Gastrocnemius medialis (tissue), 4 donors: Measurements from ENCODE around the gene SENP1. TPM values are rescaled to one million over a fixed set of nuclear protein-coding genes. Genes with fewer than 3 reads are reported as not detected.

Experiments
- ATAC-seq, 2 donors: fragments of 150-250 bp; one replicate each; pipeline ENCODE4 v1.9.1; 2016
- DNase-seq, 2 donors: peaks; one replicate each; pipeline ENCODE4 v3.0.0-alpha.2; 2019
- H3K27ac ChIP-seq, 4 donors: fragments of 200-600 bp; sonication (generic); 1 replicate in 1 of 4; 2 replicates in 3 of 4; pipeline ENCODE4 v1.5.1; 2016 to 2018; ENCODE audit warnings: mild to moderate bottlenecking in 2 of 4, moderate library complexity in 1 of 4
- H3K27me3 ChIP-seq, 3 donors: fragments of 200-600 bp; sonication (generic) in 2 of 3; 1 replicate in 1 of 3; 2 replicates in 2 of 3; pipeline versions ENCODE4 v1.5.1 to v1.6.0; 2016 to 2019; ENCODE audit warnings: mild to moderate bottlenecking in 1 of 3, moderate library complexity in 1 of 3
- H3K36me3 ChIP-seq, 2 donors: fragments of 200-600 bp; sonication (generic) in 1 of 2; one replicate each; pipeline ENCODE4 v1.5.1; 2017 to 2018
- H3K4me1 ChIP-seq, 2 donors: fragments of 200-600 bp; sonication (generic) in 1 of 2; one replicate each; pipeline ENCODE4 v1.5.1; 2016 to 2017; ENCODE audit warnings: mild to moderate bottlenecking in 2 of 2
- H3K4me3 ChIP-seq, 4 donors: fragments of 200-600 bp; sonication (generic) in 3 of 4; 1 replicate in 1 of 4; 2 replicates in 3 of 4; pipeline ENCODE4 v1.5.1; 2016 to 2019; ENCODE audit warnings: mild to moderate bottlenecking in 2 of 4
- H3K9me3 ChIP-seq, 3 donors: fragments of 200-600 bp; sonication (generic) in 2 of 3; 1 replicate in 1 of 3; 2 replicates in 2 of 3; pipeline ENCODE4 v1.5.1; 2016 to 2019
- POLR2A ChIP-seq, 2 donors: fragments of 450-650 bp; IDR thresholded peaks; one replicate each; pipeline ENCODE4 v1.6.1; 2017; ENCODE audit warnings: antibody characterized with exemption in 2 of 2, mild to moderate bottlenecking in 2 of 2, moderate library complexity in 2 of 2
- in situ Hi-C, 4 donors: fragments of 200-750 bp; cut with MboI; loops; one replicate each; pipeline versions ENCODE4 v1.15.0 to v1.8.0; 2017; ENCODE audit warnings: low sequenced_read_pairs in 4 of 4
- intact Hi-C: fragments of 100-400 bp; cut with DNase I; formaldehyde crosslinking; loops from one replicate; pipeline ENCODE4 v1.15.1; 2023; ENCODE audit warnings: low total_unique reads
- total RNA-seq, 4 donors: library from RNA; depleted of rRNA; stranded (reverse); fragments of >200 nt; gene quantifications; one replicate each; pipeline versions ENCODE4 v1.1.0 to v1.2.3, GENCODE V29; 2016
- TF ChIP-seq, protein P1 (sequence below), 5 experiments: fragments of 450-650 bp in 3 of 5; fragments of 200-600 bp in 2 of 5; sonication (generic) in 2 of 5; IDR thresholded peaks in 4 of 5; conservative IDR thresholded peaks in 1 of 5; 1 replicate in 4 of 5; 2 replicates in 1 of 5; pipeline ENCODE4 v1.5.1; 2016 to 2019; ENCODE audit warnings: antibody characterized with exemption in 5 of 5, mild to moderate bottlenecking in 3 of 5, moderate library complexity in 3 of 5

SENP1 gene
- total RNA-seq, 4 donors from 2014 or later: 8.7 to 19.1 (median 13.1) TPM

DNA sequence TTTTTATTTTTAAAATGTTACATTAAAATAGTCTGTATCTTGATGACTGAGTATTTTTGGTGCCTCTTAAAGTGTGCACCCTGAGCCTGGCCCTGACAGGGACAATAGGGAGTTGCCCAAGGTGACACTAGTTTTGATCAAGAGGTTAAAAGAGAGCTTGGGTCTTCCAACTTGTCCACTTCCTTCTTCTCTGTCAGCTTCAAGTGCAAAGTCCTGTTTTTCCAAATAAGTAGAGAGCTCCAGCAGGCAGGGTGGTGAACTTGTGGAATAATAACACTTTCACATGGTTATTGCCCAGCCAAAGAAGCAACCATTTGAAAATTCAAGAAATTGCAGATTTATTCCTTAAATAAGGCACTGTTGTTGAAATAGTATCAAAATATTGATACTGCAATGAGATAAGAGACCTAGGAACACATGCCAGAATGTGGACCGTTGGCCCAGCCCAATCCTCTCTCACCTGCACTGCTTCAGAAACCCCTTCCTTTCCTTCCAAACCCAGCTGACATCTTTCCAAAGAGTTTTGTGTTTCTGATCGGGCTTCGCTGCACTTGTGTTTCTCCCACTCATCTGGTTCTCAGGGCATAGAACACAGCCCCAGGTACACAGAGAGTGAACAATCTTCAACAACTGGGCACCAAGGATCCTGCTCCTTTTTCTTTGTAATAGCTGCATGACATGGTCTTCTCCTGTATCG is 87.8 kb downstream of the SENP1 start:
- intact Hi-C loops: no loop called here
- in situ Hi-C loops: no loop called here
- Histone ChIP-seq H3K27ac (no peak overlapping the region), H3K4me1 (peaks cover under 1 to 2% of the 10 kb centered on the region in 2 donors), H3K36me3 (no peaks in the 10 kb centered on the region), H3K9me3 (no peaks in the 10 kb centered on the region), H3K4me3 (no peak overlapping the region), H3K27me3 (no peaks in the 10 kb centered on the region)
- DNase-seq: no peak
- TF ChIP-seq, protein P1, sequence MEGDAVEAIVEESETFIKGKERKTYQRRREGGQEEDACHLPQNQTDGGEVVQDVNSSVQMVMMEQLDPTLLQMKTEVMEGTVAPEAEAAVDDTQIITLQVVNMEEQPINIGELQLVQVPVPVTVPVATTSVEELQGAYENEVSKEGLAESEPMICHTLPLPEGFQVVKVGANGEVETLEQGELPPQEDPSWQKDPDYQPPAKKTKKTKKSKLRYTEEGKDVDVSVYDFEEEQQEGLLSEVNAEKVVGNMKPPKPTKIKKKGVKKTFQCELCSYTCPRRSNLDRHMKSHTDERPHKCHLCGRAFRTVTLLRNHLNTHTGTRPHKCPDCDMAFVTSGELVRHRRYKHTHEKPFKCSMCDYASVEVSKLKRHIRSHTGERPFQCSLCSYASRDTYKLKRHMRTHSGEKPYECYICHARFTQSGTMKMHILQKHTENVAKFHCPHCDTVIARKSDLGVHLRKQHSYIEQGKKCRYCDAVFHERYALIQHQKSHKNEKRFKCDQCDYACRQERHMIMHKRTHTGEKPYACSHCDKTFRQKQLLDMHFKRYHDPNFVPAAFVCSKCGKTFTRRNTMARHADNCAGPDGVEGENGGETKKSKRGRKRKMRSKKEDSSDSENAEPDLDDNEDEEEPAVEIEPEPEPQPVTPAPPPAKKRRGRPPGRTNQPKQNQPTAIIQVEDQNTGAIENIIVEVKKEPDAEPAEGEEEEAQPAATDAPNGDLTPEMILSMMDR (IDR thresholded peaks at IDR 0.05 in 4 of 5, conservative IDR thresholded peaks at IDR 0.05 in 1 of 5): no peak
- TF ChIP-seq POLR2A (IDR thresholded peaks at IDR 0.05): no peak
- no peak for ATAC-seq

DNA sequence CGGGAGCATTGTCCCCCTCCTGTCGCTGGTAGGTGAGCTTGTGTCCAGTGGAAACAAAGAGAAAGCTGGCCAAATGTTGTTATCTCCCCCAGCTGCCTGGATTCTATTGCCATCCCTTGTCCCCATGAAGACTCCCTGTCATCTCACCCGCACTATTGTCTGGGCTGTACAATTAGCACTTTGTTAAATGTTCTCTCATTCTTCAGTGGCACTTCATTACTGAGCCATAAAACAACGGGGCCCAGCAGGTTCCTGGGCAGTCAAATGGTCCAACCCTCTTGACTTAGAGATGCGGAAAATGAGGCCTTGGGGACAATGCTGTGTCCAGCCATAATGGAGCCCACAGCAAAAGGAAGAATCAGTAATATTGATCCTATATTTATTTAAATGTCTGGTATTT is 88.4 kb downstream of the SENP1 start:
- no peak overlapping the region for H3K27ac ChIP-seq
- ATAC-seq (no peak), DNase-seq (no peak)
- H3K4me3 ChIP-seq: no peak overlapping the region
- in situ Hi-C loops: no loop called here
- no peaks in the 10 kb centered on the region for H3K36me3 ChIP-seq
- no peaks in the 10 kb centered on the region for H3K27me3 ChIP-seq
- no peaks in the 10 kb centered on the region for H3K9me3 ChIP-seq
- intact Hi-C loops: no loop called here
- H3K4me1 ChIP-seq: no peaks in the 10 kb centered on the region
- no peak for TF ChIP-seq POLR2A (IDR thresholded peaks at IDR 0.05)
- TF ChIP-seq, protein P1 (IDR thresholded peaks at IDR 0.05 in 4 of 5, conservative IDR thresholded peaks at IDR 0.05 in 1 of 5): no peak

GRCh38 chr12:48016373-48017020 is 89.4 kb downstream of the SENP1 start:
- intact Hi-C loops: no loop called here
- in situ Hi-C loops: no loop called here

DNA sequence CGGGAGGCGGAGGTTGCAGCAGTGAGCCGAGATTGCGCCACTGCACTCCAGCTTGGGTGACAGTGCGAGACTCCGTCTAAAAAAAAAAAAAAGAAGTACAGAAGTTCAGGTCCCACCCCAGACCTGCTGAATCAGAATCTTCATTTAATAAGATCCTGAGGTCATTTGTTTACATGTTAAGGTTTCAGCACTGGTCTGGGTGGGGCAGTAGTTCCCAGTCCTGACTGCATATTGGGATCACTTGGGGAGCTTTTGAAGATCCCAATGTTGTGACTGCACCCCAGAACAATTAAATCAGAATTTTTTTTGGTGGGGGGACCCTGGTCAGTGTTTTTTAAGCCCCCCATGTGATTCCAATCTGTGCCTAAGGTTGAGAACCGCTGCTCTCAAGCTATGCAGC is 89.9 kb downstream of the SENP1 start:
- TF ChIP-seq, protein P1 (IDR thresholded peaks at IDR 0.05 in 4 of 5, conservative IDR thresholded peaks at IDR 0.05 in 1 of 5): no peak
- H3K9me3 ChIP-seq: no peaks in the 10 kb centered on the region
- in situ Hi-C loops (no loop called here), intact Hi-C loops (no loop called here)
- no peak overlapping the region for H3K4me3 ChIP-seq
- no peaks in the 10 kb centered on the region for H3K36me3 ChIP-seq
- no peaks in the 10 kb centered on the region for H3K4me1 ChIP-seq
- DNase-seq: no peak
- no peak overlapping the region for H3K27ac ChIP-seq
- H3K27me3 ChIP-seq: no peaks in the 10 kb centered on the region
- ATAC-seq: no peak

More at GRCh38 chr12:48016373-48017020, 89.4 kb downstream of the SENP1 start:
- no peaks in the 10 kb centered on the region for H3K9me3 ChIP-seq
- H3K4me3 ChIP-seq: no peak overlapping the region
- ATAC-seq (no peak), DNase-seq (no peak)
- TF ChIP-seq, protein P1 (IDR thresholded peaks at IDR 0.05 in 4 of 5, conservative IDR thresholded peaks at IDR 0.05 in 1 of 5): no peak
- no peak for TF ChIP-seq POLR2A (IDR thresholded peaks at IDR 0.05)
- H3K27me3 ChIP-seq: no peaks in the 10 kb centered on the region
- H3K27ac ChIP-seq: no peak overlapping the region
- H3K36me3 ChIP-seq: no peaks in the 10 kb centered on the region
- H3K4me1 ChIP-seq: no peaks in the 10 kb centered on the region
